ENCODE results near the gene GPR143.

GPR143 gene

DNA sequence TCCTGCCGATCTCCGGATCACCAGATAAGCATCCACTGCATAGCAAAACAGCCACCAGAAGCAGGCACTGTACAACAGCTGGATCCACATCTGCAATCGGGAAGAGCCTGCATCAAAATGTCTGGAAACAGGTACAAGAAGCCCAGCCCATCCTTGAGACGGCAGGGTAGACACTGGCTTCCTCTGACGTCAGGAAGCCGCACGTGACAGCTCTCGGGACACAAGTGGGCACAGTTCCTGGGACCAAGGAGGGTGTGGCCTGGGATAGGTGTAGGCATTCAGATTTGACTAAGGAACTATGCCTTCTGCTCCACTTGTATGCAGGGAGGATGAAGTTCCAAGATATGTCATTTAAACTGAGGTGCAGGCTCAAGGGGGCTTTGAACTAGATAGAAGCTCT lies 6.3 kb downstream of the GPR143 start:
- DNase-seq (ENCODE audit: insufficient read length) (no peak), FAIRE-seq (no peak)
- TF ChIP-seq POLR2A (IDR thresholded peaks at IDR 0.05; ENCODE audit: low read depth, low read length) (no peak), POLR2AphosphoS5 (IDR thresholded peaks at IDR 0.05; ENCODE audit: low read depth, low read length) (no peak), TAF1 (IDR thresholded peaks at IDR 0.05; ENCODE audit: borderline replicate concordance, low read depth, low read length) (no peak)

GRCh38 chrX:9758021-9758638 lies 7.5 kb downstream of the GPR143 start:
- DNase-seq (ENCODE audit: insufficient read length) = no peak
- TF ChIP-seq POLR2A (IDR thresholded peaks at IDR 0.05; ENCODE audit: low read depth, low read length) = no peak
- no peak for TF ChIP-seq POLR2AphosphoS5 (IDR thresholded peaks at IDR 0.05; ENCODE audit: low read depth, low read length)
- TF ChIP-seq TAF1 (IDR thresholded peaks at IDR 0.05; ENCODE audit: borderline replicate concordance, low read depth, low read length) = no peak
- no peak for FAIRE-seq

DNA sequence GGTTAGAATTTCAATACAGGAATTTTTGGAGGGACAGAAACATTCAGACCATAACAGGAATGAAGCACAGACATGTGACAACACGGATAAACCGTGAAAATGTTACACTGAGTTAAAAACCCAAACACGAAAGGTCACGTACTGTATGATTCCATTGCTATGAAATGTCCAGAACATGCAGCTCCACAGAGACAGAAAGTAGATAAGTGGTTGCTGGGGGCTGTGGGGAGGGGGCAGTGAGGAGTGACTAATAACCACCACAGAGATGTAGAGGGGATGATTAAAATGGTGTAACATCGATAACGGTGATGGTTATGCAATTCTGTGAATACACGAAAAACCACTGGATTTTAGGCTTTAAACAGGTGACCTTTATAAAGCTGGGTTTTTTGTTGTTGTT lies 8.3 kb downstream of the GPR143 start:
- no peak for FAIRE-seq
- no peak for DNase-seq (ENCODE audit: insufficient read length)
- no peak for TF ChIP-seq POLR2AphosphoS5 (IDR thresholded peaks at IDR 0.05; ENCODE audit: low read depth, low read length)
- TF ChIP-seq POLR2A (IDR thresholded peaks at IDR 0.05; ENCODE audit: low read depth, low read length) = no peak
- TF ChIP-seq TAF1 (IDR thresholded peaks at IDR 0.05; ENCODE audit: borderline replicate concordance, low read depth, low read length) = no peak

GRCh38 chrX:9749146-9749692 lies 16.4 kb downstream of the GPR143 start:
- no peak for FAIRE-seq

DNA sequence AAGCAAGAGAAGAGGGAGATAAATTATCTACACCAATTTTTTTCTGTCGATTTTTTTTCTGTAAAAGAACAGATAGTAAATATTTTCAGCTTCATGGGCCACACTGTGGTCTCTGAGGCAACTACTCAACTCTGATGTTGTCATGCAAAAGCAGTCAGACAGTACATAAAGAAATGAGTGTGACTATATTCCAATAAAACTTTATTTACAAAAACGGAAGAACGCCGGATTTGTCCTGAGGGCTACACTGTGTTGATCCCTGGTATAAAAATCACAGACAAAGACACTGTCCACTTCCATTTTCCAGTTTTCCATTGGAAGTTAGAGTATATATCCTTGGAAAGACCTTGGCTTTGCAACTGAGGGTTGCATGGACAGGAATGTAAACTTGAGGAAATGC lies 18.0 kb downstream of the GPR143 start:
- no peak for DNase-seq (ENCODE audit: insufficient read length)
- no peak for TF ChIP-seq POLR2A (IDR thresholded peaks at IDR 0.05; ENCODE audit: low read depth, low read length)
- TF ChIP-seq POLR2AphosphoS5 (IDR thresholded peaks at IDR 0.05; ENCODE audit: low read depth, low read length) = no peak
- TF ChIP-seq TAF1 (IDR thresholded peaks at IDR 0.05; ENCODE audit: borderline replicate concordance, low read depth, low read length) = no peak
- FAIRE-seq = no peak

More at GRCh38 chrX:9749146-9749692, 16.4 kb downstream of the GPR143 start:
- no peak for TF ChIP-seq POLR2A (IDR thresholded peaks at IDR 0.05; ENCODE audit: low read depth, low read length)
- TF ChIP-seq POLR2AphosphoS5 (IDR thresholded peaks at IDR 0.05; ENCODE audit: low read depth, low read length) = no peak
- no peak for DNase-seq (ENCODE audit: insufficient read length)

DNA sequence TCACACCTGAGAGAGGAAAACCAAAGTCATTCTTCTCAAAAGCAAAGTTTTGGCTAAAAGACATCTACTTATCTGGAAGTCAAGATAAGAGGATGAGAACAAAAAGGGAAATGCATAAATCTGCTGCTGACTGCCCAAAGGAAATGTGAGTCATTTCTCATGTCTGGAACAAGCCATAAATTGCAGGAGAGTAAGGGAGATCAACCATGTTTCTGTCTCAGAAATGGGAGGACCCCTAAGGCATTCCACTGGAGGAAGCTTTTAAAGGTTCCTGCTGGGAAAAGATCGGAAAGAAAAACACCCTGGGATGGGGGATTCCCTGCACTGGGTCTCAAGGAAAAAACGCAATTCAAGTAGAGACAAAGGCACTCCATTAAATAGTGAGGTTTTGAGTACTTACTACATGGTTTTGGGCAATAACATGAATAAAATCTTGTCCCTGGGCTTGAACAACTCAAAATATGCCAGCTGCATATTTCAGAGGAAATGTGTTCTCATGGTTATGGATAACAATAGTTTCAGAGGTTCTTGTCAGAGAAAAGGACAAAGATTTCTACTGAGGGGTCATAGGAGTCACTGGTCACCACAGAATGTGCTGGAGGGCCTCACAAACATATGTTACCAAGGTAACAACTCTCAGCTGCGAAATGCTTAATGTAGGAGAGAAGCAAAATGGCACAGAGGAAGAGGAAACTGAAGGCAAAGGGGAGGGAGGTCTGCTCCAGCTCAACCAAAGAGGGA lies 19.3 kb downstream of the GPR143 start:
- FAIRE-seq (no peak), DNase-seq (ENCODE audit: insufficient read length) (no peak)
- TF ChIP-seq POLR2A (IDR thresholded peaks at IDR 0.05; ENCODE audit: low read depth, low read length) = no peak
- TF ChIP-seq POLR2AphosphoS5 (IDR thresholded peaks at IDR 0.05; ENCODE audit: low read depth, low read length) = no peak
- no peak for TF ChIP-seq TAF1 (IDR thresholded peaks at IDR 0.05; ENCODE audit: borderline replicate concordance, low read depth, low read length)

DNA sequence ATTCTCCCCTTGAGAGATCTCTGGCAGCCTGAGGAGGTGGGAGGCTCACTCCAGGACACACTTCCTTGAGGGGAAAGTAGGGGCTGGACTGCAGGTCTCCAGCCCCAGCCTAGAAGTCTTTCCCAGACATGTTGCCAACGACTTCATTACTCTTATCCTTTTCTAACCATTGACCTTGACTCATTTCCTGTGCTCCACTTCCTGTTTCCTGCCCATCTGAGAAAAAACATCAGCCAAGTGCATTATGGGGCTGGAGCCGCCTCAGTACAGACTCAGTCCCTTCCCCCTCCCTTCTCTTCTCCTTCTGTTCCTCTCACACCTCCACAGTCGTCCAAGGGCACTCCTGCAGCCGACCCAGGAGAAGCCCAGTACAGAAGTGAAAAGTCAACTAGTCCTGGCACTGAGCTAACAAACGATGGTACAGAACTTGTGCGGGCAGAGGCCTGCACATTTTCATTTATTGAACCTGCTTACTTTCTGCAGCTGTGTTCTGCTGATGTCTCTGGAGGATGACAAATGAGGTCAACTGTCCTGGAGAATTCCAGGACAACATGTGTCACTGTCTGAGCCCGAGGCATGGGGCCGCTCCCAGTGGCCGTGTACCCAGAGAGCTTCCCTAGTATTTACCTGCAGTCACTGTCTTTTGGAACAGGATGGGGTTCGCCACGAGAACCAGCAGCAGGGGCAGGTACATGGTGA lies 20.1 kb downstream of the GPR143 start:
- FAIRE-seq (no peak), DNase-seq (ENCODE audit: insufficient read length) (no peak)
- TF ChIP-seq TAF1 (IDR thresholded peaks at IDR 0.05; ENCODE audit: borderline replicate concordance, low read depth, low read length) (no peak), POLR2A (IDR thresholded peaks at IDR 0.05; ENCODE audit: low read depth, low read length) (no peak), POLR2AphosphoS5 (IDR thresholded peaks at IDR 0.05; ENCODE audit: low read depth, low read length) (no peak)

- TF ChIP-seq POLR2A (IDR thresholded peaks at IDR 0.05; ENCODE audit: low read depth, low read length) (no peak), POLR2AphosphoS5 (IDR thresholded peaks at IDR 0.05; ENCODE audit: low read depth, low read length) (no peak), TAF1 (IDR thresholded peaks at IDR 0.05; ENCODE audit: borderline replicate concordance, low read depth, low read length) (no peak)
- FAIRE-seq = no peak
Observed at GRCh38 chrX:9739130-9739529, 26.5 kb downstream of the GPR143 start.

GRCh38 chrX:9738151-9738550 lies 27.5 kb downstream of the GPR143 start:
- DNase-seq (ENCODE audit: insufficient read length) (no peak), FAIRE-seq (no peak)
- TF ChIP-seq POLR2AphosphoS5 (IDR thresholded peaks at IDR 0.05; ENCODE audit: low read depth, low read length) (no peak), POLR2A (IDR thresholded peaks at IDR 0.05; ENCODE audit: low read depth, low read length) (no peak), TAF1 (IDR thresholded peaks at IDR 0.05; ENCODE audit: borderline replicate concordance, low read depth, low read length) (no peak)

More at GRCh38 chrX:9739130-9739529, 26.5 kb downstream of the GPR143 start:
- no peak for DNase-seq (ENCODE audit: insufficient read length)

DNA sequence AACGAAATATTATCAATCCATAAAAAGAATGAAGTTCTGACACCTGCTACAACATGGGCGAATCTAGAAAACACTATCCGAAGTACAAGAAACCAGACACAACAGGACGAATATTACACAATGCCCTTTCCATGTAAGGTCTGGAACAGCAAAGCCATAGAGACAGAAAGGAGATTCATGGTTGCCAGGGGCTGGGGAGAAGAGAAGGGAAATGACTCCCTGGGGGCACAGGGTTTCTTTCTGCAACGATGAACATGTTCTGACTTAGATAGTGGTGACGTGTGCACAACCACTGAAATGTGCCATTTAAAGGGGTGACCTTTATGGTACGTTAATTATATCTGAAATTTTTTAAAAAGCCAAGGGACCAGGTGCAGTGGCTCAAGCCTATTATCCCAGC lies 28.3 kb downstream of the GPR143 start:
- FAIRE-seq (no peak), DNase-seq (ENCODE audit: insufficient read length) (no peak)
- TF ChIP-seq POLR2A (IDR thresholded peaks at IDR 0.05; ENCODE audit: low read depth, low read length) = no peak
- no peak for TF ChIP-seq TAF1 (IDR thresholded peaks at IDR 0.05; ENCODE audit: borderline replicate concordance, low read depth, low read length)
- no peak for TF ChIP-seq POLR2AphosphoS5 (IDR thresholded peaks at IDR 0.05; ENCODE audit: low read depth, low read length)

DNA sequence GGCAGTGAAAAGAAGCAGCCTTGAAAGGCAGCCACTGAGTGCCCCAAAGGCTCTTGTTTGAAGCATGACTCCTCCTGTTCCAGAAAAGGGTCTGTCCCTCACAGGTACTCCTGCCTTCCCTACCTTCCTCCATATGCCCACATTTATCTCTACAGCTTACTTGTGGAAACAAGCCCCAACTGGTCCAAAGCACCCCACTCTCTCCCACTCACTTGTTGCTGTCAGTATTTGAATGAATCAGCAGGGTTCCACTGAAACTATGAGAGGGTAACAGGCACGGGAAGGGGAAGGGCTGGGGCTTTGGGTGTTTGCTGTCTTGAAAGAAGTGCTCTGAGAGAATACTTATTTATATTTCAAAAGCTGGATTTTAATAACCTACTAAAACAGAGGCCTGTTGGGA lies 34.9 kb downstream of the GPR143 start:
- FAIRE-seq = no peak
- TF ChIP-seq TAF1 (IDR thresholded peaks at IDR 0.05; ENCODE audit: borderline replicate concordance, low read depth, low read length) = no peak
- no peak for TF ChIP-seq POLR2A (IDR thresholded peaks at IDR 0.05; ENCODE audit: low read depth, low read length)
- no peak for TF ChIP-seq POLR2AphosphoS5 (IDR thresholded peaks at IDR 0.05; ENCODE audit: low read depth, low read length)

More for the DNA sequence above, 34.9 kb downstream of the GPR143 start:
- DNase-seq (ENCODE audit: insufficient read length) = no peak

Data from GM12892 (cell line).